Measurements from ENCODE around the gene BFSP2.

BFSP2 gene

DNA sequence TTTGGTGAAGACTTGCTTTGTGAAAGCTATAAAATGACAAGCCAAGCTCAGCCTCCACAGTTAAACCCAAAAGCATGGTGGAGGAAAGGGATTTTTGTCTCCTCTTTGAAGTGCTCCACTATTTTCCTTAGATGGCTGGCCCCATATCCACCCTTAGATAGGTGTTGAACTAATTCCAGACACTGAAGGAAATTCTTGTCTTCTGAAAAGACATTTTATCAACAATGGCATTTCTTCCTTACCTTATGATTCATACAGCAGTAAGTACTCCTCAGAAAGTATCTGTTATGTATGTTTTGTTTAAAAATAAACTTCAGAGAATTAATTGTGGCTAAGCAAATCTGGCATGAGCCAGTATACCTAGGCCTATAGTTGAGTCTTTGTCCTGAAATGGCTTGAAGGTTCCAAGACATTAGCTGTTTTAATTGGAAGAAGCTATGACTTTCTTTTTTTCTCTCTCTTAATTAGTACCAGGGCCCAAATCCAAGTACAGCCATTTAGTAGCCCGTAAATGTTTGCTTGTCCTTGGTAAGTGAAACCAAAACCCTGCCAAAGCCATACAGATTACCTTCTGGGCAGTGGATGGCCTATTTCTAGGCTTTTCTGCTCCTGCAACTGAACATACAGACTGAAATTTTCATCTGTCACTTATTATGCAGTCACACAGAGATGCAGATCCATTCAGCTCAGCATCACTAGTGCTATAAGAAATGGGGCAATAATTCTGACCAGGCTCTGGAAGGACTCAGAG lies 5.1 kb upstream of the BFSP2 start:
- no peak for TF ChIP-seq CTCF (IDR thresholded peaks at IDR 0.05; ENCODE audit: control extremely low read depth, extremely low read depth, low read depth, missing control alignments)
- POLR2A ChIA-PET = no interaction called here
- CTCF ChIA-PET = interaction anchor here (2.4 kb wide), 1 partner anchor 10 kb away, joined by 8 read pairs; no protein-coding TSS in a partner anchor

GRCh38 chr3:133396906-133397305 lies 3.0 kb upstream of the BFSP2 start:
- POLR2A ChIA-PET = no interaction called here
- no peak for TF ChIP-seq CTCF (IDR thresholded peaks at IDR 0.05; ENCODE audit: control extremely low read depth, extremely low read depth, low read depth, missing control alignments)
- CTCF ChIA-PET = interaction anchor here (1.3 to 1.6 kb wide), 2 partner anchors 13 to 15 kb away, joined by 4 read pairs; no protein-coding TSS in a partner anchor
- DNase-seq (ENCODE audit: extremely low spot score) = no peak

More for the DNA sequence above, 5.1 kb upstream of the BFSP2 start:
- no peak for DNase-seq (ENCODE audit: extremely low spot score)

DNA sequence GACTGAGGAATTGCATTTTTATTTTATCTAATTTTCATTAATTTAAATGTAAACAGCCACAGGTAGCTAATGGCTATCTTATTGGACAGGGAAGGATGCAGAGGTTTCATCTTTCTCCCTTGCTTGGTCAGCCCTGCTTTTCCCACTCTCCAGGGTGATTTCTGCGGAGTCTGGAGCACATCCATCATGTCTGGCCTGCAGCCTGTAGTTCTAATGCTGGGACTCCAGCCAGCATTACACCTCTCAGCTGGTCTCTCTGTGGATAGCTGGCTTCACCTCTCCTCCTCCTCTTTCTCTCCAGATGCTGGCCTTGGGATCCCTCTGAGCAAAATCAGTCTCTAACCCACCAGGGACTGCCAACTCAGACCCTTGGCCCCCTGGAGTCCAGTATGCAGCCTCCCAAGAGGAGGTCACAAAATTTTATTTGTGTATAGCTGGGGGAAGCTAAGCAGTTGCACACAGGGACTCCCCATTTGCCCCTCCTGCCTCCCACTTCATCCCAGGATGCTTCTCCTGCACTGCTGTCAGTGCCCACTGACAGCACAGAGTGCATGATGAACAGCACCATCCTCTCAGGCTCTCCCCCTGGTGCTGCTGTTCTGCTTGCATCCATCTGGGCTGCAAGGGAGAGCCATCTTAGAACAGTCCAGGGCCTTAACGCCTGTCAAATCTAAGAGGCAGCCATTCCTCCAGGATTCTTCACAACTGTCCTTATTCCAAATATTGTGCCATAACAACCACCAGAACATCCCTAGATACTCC lies 1.7 kb downstream of the BFSP2 start:
- TF ChIP-seq CTCF (IDR thresholded peaks at IDR 0.05; ENCODE audit: control extremely low read depth, extremely low read depth, low read depth, missing control alignments) = no peak
- POLR2A ChIA-PET = no interaction called here
- no peak for DNase-seq (ENCODE audit: extremely low spot score)
- CTCF ChIA-PET = interaction anchor here (0.8 to 1.8 kb wide), 3 partner anchors 17 to 171 kb away, joined by 3 to 7 read pairs (median 3); no protein-coding TSS in a partner anchor

- DNase-seq (ENCODE audit: extremely low spot score) = no peak
- CTCF ChIA-PET = interaction anchor here (1.1 kb wide), 1 partner anchor 38 kb away, joined by 3 read pairs; no protein-coding TSS in a partner anchor
- POLR2A ChIA-PET = no interaction called here
- TF ChIP-seq CTCF (IDR thresholded peaks at IDR 0.05; ENCODE audit: control extremely low read depth, extremely low read depth, low read depth, missing control alignments) = no peak
Measured at GRCh38 chr3:133404920-133405319, 5.1 kb downstream of the BFSP2 start.

- ChIA-PET POLR2A (no interaction called here), CTCF (interaction anchor here (0.9 to 4.9 kb wide), 2 partner anchors 9 to 16 kb away, joined by 4 to 17 read pairs; partner anchors contain the start of gene BFSP2)
- DNase-seq (ENCODE audit: extremely low spot score) = no peak
- TF ChIP-seq CTCF (IDR thresholded peaks at IDR 0.05; ENCODE audit: control extremely low read depth, extremely low read depth, low read depth, missing control alignments) = no peak
Measured at GRCh38 chr3:133408366-133408765, 8.5 kb downstream of the BFSP2 start.

DNA sequence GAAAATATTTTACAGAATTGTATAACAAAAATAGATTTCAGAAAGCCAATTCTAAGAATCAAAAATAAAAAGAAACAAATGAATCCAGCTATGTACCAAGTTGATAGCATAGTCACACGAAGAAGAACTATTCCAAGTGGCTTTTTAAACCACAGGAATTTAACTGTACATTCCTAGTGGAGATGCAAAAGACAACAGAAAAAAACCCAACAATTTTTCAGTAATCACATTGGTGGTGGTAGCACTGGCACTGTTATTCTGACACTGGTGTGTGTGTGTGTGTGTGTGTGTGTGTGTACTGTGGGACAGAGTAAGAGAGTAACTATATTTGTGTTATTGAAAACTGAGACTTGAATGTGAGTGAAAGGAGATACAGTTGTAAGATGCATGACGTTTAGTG lies 9.1 kb downstream of the BFSP2 start:
- ChIA-PET POLR2A (no interaction called here), CTCF (interaction anchor here (0.9 to 4.9 kb wide), 2 partner anchors 9 to 15 kb away, joined by 4 to 17 read pairs; partner anchors contain the start of gene BFSP2)
- DNase-seq (ENCODE audit: extremely low spot score) = no peak
- no peak for TF ChIP-seq CTCF (IDR thresholded peaks at IDR 0.05; ENCODE audit: control extremely low read depth, extremely low read depth, low read depth, missing control alignments)
